ENCODE measurements around the gene OGDH.
A peak's percentile ranks its signal among the peaks of the same experiment; 100 is the strongest.

OGDH gene

GRCh38 chr7:44709945-44710596 lies 103.6 kb downstream of the OGDH start:
- CTCF ChIA-PET, result interaction anchor here (0.6 to 1.4 kb wide), 3 partner anchors 9 to 319 kb away, joined by 3 to 6 read pairs (median 4); no protein-coding TSS in a partner anchor
- DNase-seq, result no peak
- H3K36me3 ChIP-seq (ENCODE audit: control insufficient read depth in 4 of 4, insufficient read depth in 4 of 4, low read length in 3 of 4), result peaks cover 3 to 42% (median 25%) of the 10 kb centered on the region in 4 experiments
- WGBS (ENCODE audit: insufficient coverage), result 97% methylated on average over 10 of the region's 10 CpGs
- H3K4me3 ChIP-seq (ENCODE audit: control insufficient read depth in 1 of 7, extremely low read depth in 1 of 7, insufficient read depth in 4 of 7, low read depth in 2 of 7, low read length in 6 of 7), result no peak overlapping the region
- POLR2A ChIA-PET, result no interaction called here
- no peaks in the 10 kb centered on the region for H3K27me3 ChIP-seq (replicated peaks in 2 of 5; ENCODE audit: control insufficient read depth in 4 of 5, insufficient read depth in 5 of 5, low read length in 4 of 5)
- no peaks in the 10 kb centered on the region for H3K9me3 ChIP-seq (ENCODE audit: control extremely low read depth in 1 of 5, control insufficient read depth in 4 of 5, insufficient read depth in 2 of 5, low read depth in 1 of 5, low read length in 4 of 5)
- H3K27ac ChIP-seq (ENCODE audit: insufficient read depth in 1 of 2, low read depth in 1 of 2, low read length in 2 of 2, poor library complexity in 1 of 2, severe bottlenecking in 2 of 2), result no peak overlapping the region
- peaks cover 0 to 4% (median 0%) of the 10 kb centered on the region in 4 experiments for H3K4me1 ChIP-seq (ENCODE audit: control extremely low read depth in 1 of 4, control insufficient read depth in 4 of 4, insufficient read depth in 4 of 4, low read length in 3 of 4)

GRCh38 chr7:44711528-44711927 lies 105.1 kb downstream of the OGDH start:
- H3K4me3 ChIP-seq (ENCODE audit: control insufficient read depth in 1 of 7, extremely low read depth in 1 of 7, insufficient read depth in 4 of 7, low read depth in 2 of 7, low read length in 6 of 7), result no peak overlapping the region
- no peaks in the 10 kb centered on the region for H3K9me3 ChIP-seq (ENCODE audit: control extremely low read depth in 1 of 5, control insufficient read depth in 4 of 5, insufficient read depth in 2 of 5, low read depth in 1 of 5, low read length in 4 of 5)
- CTCF ChIA-PET, result interaction anchor here (1.4 kb wide), 1 partner anchor 13 kb away, joined by 4 read pairs; no protein-coding TSS in a partner anchor
- no peaks in the 10 kb centered on the region for H3K27me3 ChIP-seq (replicated peaks in 2 of 5; ENCODE audit: control insufficient read depth in 4 of 5, insufficient read depth in 5 of 5, low read length in 4 of 5)
- POLR2A ChIA-PET, result no interaction called here
- H3K27ac ChIP-seq (ENCODE audit: insufficient read depth in 1 of 2, low read depth in 1 of 2, low read length in 2 of 2, poor library complexity in 1 of 2, severe bottlenecking in 2 of 2), result no peak overlapping the region
- 87% methylated on average over 5 of the region's 5 CpGs for WGBS (ENCODE audit: insufficient coverage)
- peaks cover 0 to 37% (median 23%) of the 10 kb centered on the region in 4 experiments for H3K36me3 ChIP-seq (ENCODE audit: control insufficient read depth in 4 of 4, insufficient read depth in 4 of 4, low read length in 3 of 4)
- no peak for DNase-seq
- H3K4me1 ChIP-seq (ENCODE audit: control extremely low read depth in 1 of 4, control insufficient read depth in 4 of 4, insufficient read depth in 4 of 4, low read length in 3 of 4), result peaks cover 0 to 4% (median 0%) of the 10 kb centered on the region in 4 experiments

- WGBS (ENCODE audit: insufficient coverage), result 50% methylated on average over 5 of the region's 5 CpGs
- no peaks in the 10 kb centered on the region for H3K27me3 ChIP-seq (replicated peaks in 2 of 5; ENCODE audit: control insufficient read depth in 4 of 5, insufficient read depth in 5 of 5, low read length in 4 of 5)
- CTCF ChIA-PET, result no interaction called here
- no peaks in the 10 kb centered on the region for H3K9me3 ChIP-seq (ENCODE audit: control extremely low read depth in 1 of 5, control insufficient read depth in 4 of 5, insufficient read depth in 2 of 5, low read depth in 1 of 5, low read length in 4 of 5)
- peaks cover 0 to 35% (median 21%) of the 10 kb centered on the region in 4 experiments for H3K36me3 ChIP-seq (ENCODE audit: control insufficient read depth in 4 of 4, insufficient read depth in 4 of 4, low read length in 3 of 4)
- no peak for DNase-seq
- POLR2A ChIA-PET, result no interaction called here
- no peak overlapping the region for H3K27ac ChIP-seq (ENCODE audit: insufficient read depth in 1 of 2, low read depth in 1 of 2, low read length in 2 of 2, poor library complexity in 1 of 2, severe bottlenecking in 2 of 2)
- peaks cover 0 to 4% (median 0%) of the 10 kb centered on the region in 4 experiments for H3K4me1 ChIP-seq (ENCODE audit: control extremely low read depth in 1 of 4, control insufficient read depth in 4 of 4, insufficient read depth in 4 of 4, low read length in 3 of 4)
- no peak overlapping the region for H3K4me3 ChIP-seq (ENCODE audit: control insufficient read depth in 1 of 7, extremely low read depth in 1 of 7, insufficient read depth in 4 of 7, low read depth in 2 of 7, low read length in 6 of 7)
These were observed 105.6 kb downstream of the OGDH start for GRCh38 chr7:44712012-44712411.

DNA sequence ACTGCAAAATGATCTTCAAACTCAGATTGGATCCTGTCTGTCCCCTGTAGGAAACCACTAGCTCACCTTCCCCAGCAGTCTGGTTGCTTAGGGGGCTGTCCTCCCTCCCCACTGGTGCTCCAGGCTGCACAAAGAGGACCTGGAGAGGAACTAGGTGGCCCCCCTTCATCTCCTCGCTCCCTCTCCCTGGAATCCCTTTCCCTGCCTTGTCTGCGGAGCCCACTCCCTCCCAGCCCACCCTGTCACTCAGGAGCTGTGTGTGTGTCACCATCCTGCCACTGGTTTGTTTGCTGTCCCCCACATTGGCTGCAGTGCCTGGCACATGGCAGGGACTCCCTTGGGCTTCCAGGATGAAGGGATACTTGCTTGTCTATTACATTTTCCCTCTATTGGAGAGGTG lies 106.7 kb downstream of the OGDH start:
- ChIA-PET POLR2A (no interaction called here), CTCF (no interaction called here)
- H3K4me1 ChIP-seq (ENCODE audit: control extremely low read depth in 1 of 4, control insufficient read depth in 4 of 4, insufficient read depth in 4 of 4, low read length in 3 of 4), result peaks cover 0 to 4% (median 0%) of the 10 kb centered on the region in 4 experiments
- H3K9me3 ChIP-seq (ENCODE audit: control extremely low read depth in 1 of 5, control insufficient read depth in 4 of 5, insufficient read depth in 2 of 5, low read depth in 1 of 5, low read length in 4 of 5), result no peaks in the 10 kb centered on the region
- no peaks in the 10 kb centered on the region for H3K27me3 ChIP-seq (replicated peaks in 2 of 5; ENCODE audit: control insufficient read depth in 4 of 5, insufficient read depth in 5 of 5, low read length in 4 of 5)
- WGBS (ENCODE audit: insufficient coverage), result 93% methylated on average over 2 of the region's 2 CpGs
- DNase-seq, result no peak
- H3K36me3 ChIP-seq (ENCODE audit: control insufficient read depth in 4 of 4, insufficient read depth in 4 of 4, low read length in 3 of 4), result peaks cover 0 to 24% (median 13%) of the 10 kb centered on the region in 4 experiments
- no peak overlapping the region for H3K4me3 ChIP-seq (ENCODE audit: control insufficient read depth in 1 of 7, extremely low read depth in 1 of 7, insufficient read depth in 4 of 7, low read depth in 2 of 7, low read length in 6 of 7)
- no peak overlapping the region for H3K27ac ChIP-seq (ENCODE audit: insufficient read depth in 1 of 2, low read depth in 1 of 2, low read length in 2 of 2, poor library complexity in 1 of 2, severe bottlenecking in 2 of 2)

DNA sequence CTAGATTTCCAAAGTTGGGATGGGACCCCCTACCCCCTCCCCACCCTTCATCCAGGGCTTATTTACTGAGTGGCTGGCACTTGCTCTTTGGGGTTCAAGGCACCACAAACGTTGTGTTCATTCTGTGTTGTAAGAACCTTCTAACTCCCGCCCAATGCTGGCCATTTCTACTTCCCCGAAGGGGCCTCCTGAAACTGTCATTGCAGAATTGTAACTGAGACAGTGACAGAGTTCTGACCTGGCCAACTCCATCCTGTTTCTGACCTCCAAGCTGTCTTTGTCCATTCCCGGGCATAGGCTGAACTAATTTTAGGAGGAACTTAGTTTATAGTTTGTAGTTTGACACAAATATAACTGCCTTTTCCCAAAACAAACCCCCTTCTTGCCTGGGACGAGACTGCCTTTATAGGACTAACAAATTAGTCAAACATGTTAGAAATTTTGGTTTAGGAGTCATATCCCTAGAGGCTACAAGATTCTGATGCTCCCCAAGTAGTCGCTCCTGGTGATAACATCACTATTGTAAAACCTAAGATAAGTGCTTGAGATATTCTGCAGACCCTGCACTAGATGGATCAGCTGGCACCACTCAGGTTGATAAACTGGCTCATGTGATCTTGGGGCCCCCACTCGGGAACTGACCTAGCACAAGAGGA lies 107.4 kb downstream of the OGDH start:
- WGBS (ENCODE audit: insufficient coverage), result 83% methylated on average over 5 of the region's 7 CpGs
- H3K27me3 ChIP-seq (replicated peaks in 2 of 5; ENCODE audit: control insufficient read depth in 4 of 5, insufficient read depth in 5 of 5, low read length in 4 of 5), result no peaks in the 10 kb centered on the region
- H3K4me3 ChIP-seq (ENCODE audit: control insufficient read depth in 1 of 7, extremely low read depth in 1 of 7, insufficient read depth in 4 of 7, low read depth in 2 of 7, low read length in 6 of 7), result no peak overlapping the region
- H3K9me3 ChIP-seq (ENCODE audit: control extremely low read depth in 1 of 5, control insufficient read depth in 4 of 5, insufficient read depth in 2 of 5, low read depth in 1 of 5, low read length in 4 of 5), result no peaks in the 10 kb centered on the region
- peaks cover 0 to 18% (median 7%) of the 10 kb centered on the region in 4 experiments for H3K36me3 ChIP-seq (ENCODE audit: control insufficient read depth in 4 of 4, insufficient read depth in 4 of 4, low read length in 3 of 4)
- peaks cover 0 to 4% (median 0%) of the 10 kb centered on the region in 4 experiments for H3K4me1 ChIP-seq (ENCODE audit: control extremely low read depth in 1 of 4, control insufficient read depth in 4 of 4, insufficient read depth in 4 of 4, low read length in 3 of 4)
- no peak for DNase-seq
- H3K27ac ChIP-seq (ENCODE audit: insufficient read depth in 1 of 2, low read depth in 1 of 2, low read length in 2 of 2, poor library complexity in 1 of 2, severe bottlenecking in 2 of 2), result no peak overlapping the region
- ChIA-PET CTCF (no interaction called here), POLR2A (no interaction called here)

GRCh38 chr7:44716205-44716604 lies 109.8 kb downstream of the OGDH start:
- no peaks in the 10 kb centered on the region for H3K27me3 ChIP-seq (replicated peaks in 2 of 5; ENCODE audit: control insufficient read depth in 4 of 5, insufficient read depth in 5 of 5, low read length in 4 of 5)
- no peaks in the 10 kb centered on the region for H3K36me3 ChIP-seq (ENCODE audit: control insufficient read depth in 4 of 4, insufficient read depth in 4 of 4, low read length in 3 of 4)
- H3K9me3 ChIP-seq (ENCODE audit: control extremely low read depth in 1 of 5, control insufficient read depth in 4 of 5, insufficient read depth in 2 of 5, low read depth in 1 of 5, low read length in 4 of 5), result peaks cover 0 to 7% (median 0%) of the 10 kb centered on the region in 5 experiments
- DNase-seq, result no peak
- ChIA-PET CTCF (interaction anchor here (1.2 kb wide), 1 partner anchor 68 kb away, joined by 4 read pairs; no protein-coding TSS in a partner anchor), POLR2A (no interaction called here)
- 93% methylated on average over 2 of the region's 3 CpGs for WGBS (ENCODE audit: insufficient coverage)
- H3K4me1 ChIP-seq (ENCODE audit: control extremely low read depth in 1 of 4, control insufficient read depth in 4 of 4, insufficient read depth in 4 of 4, low read length in 3 of 4), result peaks cover 0 to 4% (median 0%) of the 10 kb centered on the region in 4 experiments
- H3K4me3 ChIP-seq (ENCODE audit: control insufficient read depth in 1 of 7, extremely low read depth in 1 of 7, insufficient read depth in 4 of 7, low read depth in 2 of 7, low read length in 6 of 7), result no peak overlapping the region
- no peak overlapping the region for H3K27ac ChIP-seq (ENCODE audit: insufficient read depth in 1 of 2, low read depth in 1 of 2, low read length in 2 of 2, poor library complexity in 1 of 2, severe bottlenecking in 2 of 2)

GRCh38 chr7:44720301-44720700 lies 113.9 kb downstream of the OGDH start:
- Histone ChIP-seq H3K4me1 (ENCODE audit: control extremely low read depth in 1 of 4, control insufficient read depth in 4 of 4, insufficient read depth in 4 of 4, low read length in 3 of 4) (no peaks in the 10 kb centered on the region), H3K9me3 (ENCODE audit: control extremely low read depth in 1 of 5, control insufficient read depth in 4 of 5, insufficient read depth in 2 of 5, low read depth in 1 of 5, low read length in 4 of 5) (peaks cover 0 to 10% (median 2%) of the 10 kb centered on the region in 5 experiments), H3K36me3 (ENCODE audit: control insufficient read depth in 4 of 4, insufficient read depth in 4 of 4, low read length in 3 of 4) (no peaks in the 10 kb centered on the region), H3K27me3 (replicated peaks in 2 of 5; ENCODE audit: control insufficient read depth in 4 of 5, insufficient read depth in 5 of 5, low read length in 4 of 5) (no peaks in the 10 kb centered on the region), H3K4me3 (ENCODE audit: control insufficient read depth in 1 of 7, extremely low read depth in 1 of 7, insufficient read depth in 4 of 7, low read depth in 2 of 7, low read length in 6 of 7) (no peak overlapping the region), H3K27ac (ENCODE audit: insufficient read depth in 1 of 2, low read depth in 1 of 2, low read length in 2 of 2, poor library complexity in 1 of 2, severe bottlenecking in 2 of 2) (no peak overlapping the region)
- POLR2A ChIA-PET, result interaction anchor here (0.6 kb wide), 1 partner anchor 24 kb away, joined by 4 read pairs; no protein-coding TSS in a partner anchor
- CTCF ChIA-PET, result no interaction called here
- peak in 2 of 3 donors; percentile 11 to 25 for DNase-seq
- 96% methylated on average over 4 of the region's 4 CpGs for whole genome bisulfite sequencing (ENCODE audit: insufficient coverage)

All from common myeloid progenitor, CD34-positive (primary cell).